ENCODE data around the gene ATOX1. TPM values are rescaled to one million over a fixed set of nuclear protein-coding genes. Genes with fewer than 3 reads are reported as not detected.

Gene ATOX1
- total RNA-seq, 4 donors from 2014 or later: 56.0 to 109 (median 74.5) TPM

- DNase-seq: no peak
- H3K27me3 ChIP-seq: no peaks in the 10 kb centered on the region
- H3K4me3 ChIP-seq: no peak overlapping the region
- H3K27ac ChIP-seq: no peak overlapping the region
- WGBS, 2 donors: 48 to 79% methylated on average over 2 of the region's 2 CpGs
- intact Hi-C loops (cut with DNase I): no loop called here
- H3K9me3 ChIP-seq: no peaks in the 10 kb centered on the region
- peaks cover 0 to 11% (median 7%) of the 10 kb centered on the region in 3 donors for H3K4me1 ChIP-seq
- H3K36me3 ChIP-seq: no peaks in the 10 kb centered on the region
- TF ChIP-seq CTCF (IDR thresholded peaks at IDR 0.05) (no peak), POLR2A (IDR thresholded peaks at IDR 0.05) (no peak)
Observed at GRCh38 chr5:151724360-151724759, 34.1 kb downstream of the ATOX1 start.

- intact Hi-C loops (cut with DNase I): no loop called here
Observed at GRCh38 chr5:151722546-151722945, 35.9 kb downstream of the ATOX1 start.

GRCh38 chr5:151721812-151722391, 36.5 kb downstream of the ATOX1 start:
- H3K27ac ChIP-seq: no peak overlapping the region
- no peak overlapping the region for H3K4me3 ChIP-seq
- H3K9me3 ChIP-seq: no peaks in the 10 kb centered on the region
- peaks cover 0 to 20% (median 7%) of the 10 kb centered on the region in 3 donors for H3K4me1 ChIP-seq
- no peak for DNase-seq
- intact Hi-C loops (cut with DNase I): no loop called here
- no peaks in the 10 kb centered on the region for H3K36me3 ChIP-seq
- H3K27me3 ChIP-seq: no peaks in the 10 kb centered on the region
- no peak for TF ChIP-seq POLR2A (IDR thresholded peaks at IDR 0.05)
- TF ChIP-seq CTCF (IDR thresholded peaks at IDR 0.05): no peak

More at GRCh38 chr5:151722546-151722945, 35.9 kb downstream of the ATOX1 start:
- TF ChIP-seq CTCF (IDR thresholded peaks at IDR 0.05): no peak
- no peak for TF ChIP-seq POLR2A (IDR thresholded peaks at IDR 0.05)
- Histone ChIP-seq H3K36me3 (no peaks in the 10 kb centered on the region), H3K27ac (no peak overlapping the region), H3K27me3 (no peaks in the 10 kb centered on the region), H3K4me3 (no peak overlapping the region), H3K4me1 (peaks cover 0 to 20% (median 7%) of the 10 kb centered on the region in 3 donors), H3K9me3 (no peaks in the 10 kb centered on the region)
- no peak for DNase-seq

- Histone ChIP-seq H3K4me1 (peaks cover 0 to 20% (median 7%) of the 10 kb centered on the region in 3 donors), H3K27ac (no peak overlapping the region), H3K36me3 (no peaks in the 10 kb centered on the region), H3K27me3 (no peaks in the 10 kb centered on the region), H3K9me3 (no peaks in the 10 kb centered on the region), H3K4me3 (no peak overlapping the region)
- intact Hi-C loops (cut with DNase I): no loop called here
- DNase-seq: no peak
- 33 to 42% methylated on average over 2 to 3 of the region's 3 CpGs for WGBS, 2 donors
- no peak for TF ChIP-seq CTCF (IDR thresholded peaks at IDR 0.05)
- no peak for TF ChIP-seq POLR2A (IDR thresholded peaks at IDR 0.05)
Observed at GRCh38 chr5:151721087-151721646, 37.3 kb downstream of the ATOX1 start.

GRCh38 chr5:151720215-151720614, 38.2 kb downstream of the ATOX1 start:
- TF ChIP-seq POLR2A (IDR thresholded peaks at IDR 0.05): no peak
- TF ChIP-seq CTCF (IDR thresholded peaks at IDR 0.05): no peak
- Histone ChIP-seq H3K27me3 (no peaks in the 10 kb centered on the region), H3K4me3 (no peak overlapping the region), H3K4me1 (peaks cover 0 to 20% (median 7%) of the 10 kb centered on the region in 3 donors), H3K36me3 (no peaks in the 10 kb centered on the region), H3K9me3 (no peaks in the 10 kb centered on the region), H3K27ac (no peak overlapping the region)
- WGBS, 2 donors: 83 to 93% methylated on average over 2 of the region's 2 CpGs
- DNase-seq: no peak
- intact Hi-C loops (cut with DNase I): no loop called here

Data from esophagus squamous epithelium (tissue), 5 donors.